Heart right ventricle (tissue), 16 donors: ENCODE data around the gene DLEC1. TPM values are rescaled to one million over a fixed set of nuclear protein-coding genes. Genes with fewer than 3 reads are reported as not detected.

Experiments used
- ATAC-seq, 8 donors: fragments of 200-7000 bp; cut with Tn5 transposase; one replicate each; pipeline ENCODE4 v1.9.1; 2020; ENCODE audit warnings: mild to moderate bottlenecking in 8 of 8, moderate library complexity in 8 of 8, moderate number of reproducible peaks in 1 of 8
- DNase-seq, 2 donors: peaks; one replicate each; pipeline ENCODE4 v3.0.0-alpha.2; 2020
- H3K27ac ChIP-seq, 10 donors: fragments of 200-600 bp; sonication (generic) in 2 of 10; one replicate each; pipeline versions ENCODE4 v1.5.0 to v1.8.0; 2020 to 2022; ENCODE audit warnings: mild to moderate bottlenecking in 3 of 10
- H3K27me3 ChIP-seq, 7 donors: fragments of 200-600 bp; one replicate each; pipeline ENCODE4 v1.8.0; 2021 to 2022; ENCODE audit warnings: mild to moderate bottlenecking in 2 of 7
- H3K36me3 ChIP-seq, 9 donors: fragments of 200-600 bp; sonication (generic) in 1 of 9; one replicate each; pipeline versions ENCODE4 v1.5.0 to v1.8.0; 2020 to 2022; ENCODE audit warnings: mild to moderate bottlenecking in 2 of 9
- H3K4me1 ChIP-seq, 9 donors: fragments of 200-600 bp; sonication (generic) in 1 of 9; one replicate each; pipeline versions ENCODE4 v1.5.0 to v1.8.0; 2020 to 2022; ENCODE audit warnings: mild to moderate bottlenecking in 4 of 9
- H3K4me3 ChIP-seq, 10 donors: fragments of 200-600 bp; sonication (generic) in 2 of 10; one replicate each; pipeline versions ENCODE4 v1.5.0 to v1.8.0; 2020 to 2022; ENCODE audit warnings: mild to moderate bottlenecking in 7 of 10, moderate library complexity in 2 of 10
- H3K9me3 ChIP-seq, 11 donors: fragments of 200-600 bp in 10 of 11; sonication (generic) in 2 of 11; one replicate each; pipeline versions ENCODE4 v1.5.0 to v1.8.0; 2013 to 2022; ENCODE audit warnings: mild to moderate bottlenecking in 2 of 11, control low read depth in 1 of 11, moderate library complexity in 1 of 11
- WGBS, 2 donors: extraction: QIAGEN DNeasy Blood & Tissue Kit; methylation state at CpG; one replicate each; pipeline ENCODE4 v1.1.7; 2013; ENCODE audit warnings: inconsistent platforms in 1 of 2; 5-methylcytosine and 5-hydroxymethylcytosine counted together
- intact Hi-C, 10 donors: fragments of 100-400 bp; cut with DNase I; formaldehyde crosslinking; loops; one replicate each; pipeline versions ENCODE4 v1.11.1 to v1.14.2; 2022
- polyA plus RNA-seq, 2 donors: library from polyadenylated mRNA; stranded (reverse); fragments of 200-250 nt; gene quantifications; one replicate each; pipeline ENCODE4 v1.2.3, GENCODE V29; 2013
- total RNA-seq, 10 donors: library from RNA; stranded (reverse); fragmentation: NEBNext Ultra II Directional in 3 of 10; extraction: Animal tissue kit (Norgen Biotek cat#: 25700) in 3 of 10; gene quantifications; one replicate each; pipeline versions ENCODE4 v1.2.1 to v1.2.4, GENCODE V29; 2021 to 2023
- TF ChIP-seq, protein P1 (sequence below), 9 donors: fragments of 200-600 bp; sonication (generic) in 2 of 9; IDR thresholded peaks; one replicate each; pipeline versions ENCODE4 v1.5.0 to v1.8.0; 2021 to 2022; ENCODE audit warnings: antibody characterized with exemption in 9 of 9, mild to moderate bottlenecking in 5 of 9, moderate library complexity in 1 of 9
- donor health status: Arrhythmogenic right ventricular cardiomyopathy.
- donor health status: ischemic (EF 13 %, LVEDD 7.1; RV severe dilation, severe dysfunction).
- donor health status: healthy with polysubstance abuse.
- donor health status: DM: no; HTN: yes; CAD: no.
- donor health status: DM: no; HTN: no; CAD: no.
- donor health status: ischemic (EF 25% LVEDD 6.9; RV normal size, moderate dysfunction).
- donor health status: ischemic (EF 25% LVEDD 5.7; RV mildly dilated, moderate dysfunction).
- donor health status: healthy.
- donor health status: DM: yes; HTN: yes; CAD: no.
- donor health status: Ischemic cardiomyopathy.
- donor health status: ischemic (EF 35%, LVEDD 5.7; RV mildly dilated, moderate dysfunction).
- donor health status: nonischemic (EF 11% LVEDD 7.7; RV severe dilation, severe dysfunction).
- donor health status: DM: yes; HTN: yes; CAD: no.
- donor health status: PGD.
- donor health status: ischemic (EF 29% LVEDD 5.4; RV normal size, mild dysfunction).
- donor health status: nonischemic (EF 23%, LVEDD 6.1; RV moderate dilation, normal function).

Gene DLEC1
- total and polyA plus RNA-seq, 12 donors, result 0.09 to 0.66 (median 0.30) TPM; not detected in 4

DNA sequence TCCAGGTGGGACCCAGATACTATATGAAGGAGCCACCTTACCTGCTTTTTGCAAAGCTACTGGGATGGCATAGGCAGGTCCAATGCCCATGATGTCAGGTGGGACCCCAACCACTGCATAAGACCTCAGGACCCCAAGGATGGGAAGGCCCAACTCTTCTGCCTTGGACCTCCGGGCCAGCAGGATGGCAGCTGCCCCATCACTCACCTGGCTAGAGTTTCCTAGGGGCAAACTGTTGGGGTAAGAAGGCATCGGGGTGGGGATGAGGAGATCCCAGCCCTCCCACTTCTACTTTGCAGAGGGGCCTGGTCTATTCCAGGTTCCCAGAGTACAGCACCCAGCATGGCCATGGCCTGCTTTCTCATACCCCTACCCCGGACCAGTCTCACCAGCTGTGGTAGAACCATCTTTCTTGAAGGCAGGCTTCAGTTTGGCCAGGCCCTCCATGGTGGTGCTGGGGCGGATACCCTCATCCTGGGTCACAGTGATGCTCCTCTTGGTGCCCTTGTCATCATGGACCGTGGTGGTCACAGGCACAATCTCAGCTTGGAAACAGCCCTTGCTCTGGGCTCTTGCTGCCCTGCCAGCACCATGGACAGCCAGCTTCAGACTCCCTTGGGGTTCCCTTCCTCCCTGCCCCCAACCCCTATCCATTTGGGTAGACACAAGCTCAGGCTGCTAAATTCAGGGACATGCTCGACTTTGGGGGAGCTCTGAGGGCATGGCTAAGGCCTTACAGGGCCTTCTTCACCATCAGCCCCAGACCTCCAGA lies 87.3 kb downstream of the DLEC1 start:
- H3K27me3 ChIP-seq, result no peaks in the 10 kb centered on the region
- no peak for DNase-seq
- no peak overlapping the region for H3K4me3 ChIP-seq
- H3K4me1 ChIP-seq, result peaks cover 0 to 41% (median 19%) of the 10 kb centered on the region in 9 donors
- intact Hi-C loops, result loop anchor here in 1 of 10 donors (10.0 kb wide), 1 partner anchor 348 kb away; no protein-coding TSS in a partner anchor
- TF ChIP-seq, protein P1, sequence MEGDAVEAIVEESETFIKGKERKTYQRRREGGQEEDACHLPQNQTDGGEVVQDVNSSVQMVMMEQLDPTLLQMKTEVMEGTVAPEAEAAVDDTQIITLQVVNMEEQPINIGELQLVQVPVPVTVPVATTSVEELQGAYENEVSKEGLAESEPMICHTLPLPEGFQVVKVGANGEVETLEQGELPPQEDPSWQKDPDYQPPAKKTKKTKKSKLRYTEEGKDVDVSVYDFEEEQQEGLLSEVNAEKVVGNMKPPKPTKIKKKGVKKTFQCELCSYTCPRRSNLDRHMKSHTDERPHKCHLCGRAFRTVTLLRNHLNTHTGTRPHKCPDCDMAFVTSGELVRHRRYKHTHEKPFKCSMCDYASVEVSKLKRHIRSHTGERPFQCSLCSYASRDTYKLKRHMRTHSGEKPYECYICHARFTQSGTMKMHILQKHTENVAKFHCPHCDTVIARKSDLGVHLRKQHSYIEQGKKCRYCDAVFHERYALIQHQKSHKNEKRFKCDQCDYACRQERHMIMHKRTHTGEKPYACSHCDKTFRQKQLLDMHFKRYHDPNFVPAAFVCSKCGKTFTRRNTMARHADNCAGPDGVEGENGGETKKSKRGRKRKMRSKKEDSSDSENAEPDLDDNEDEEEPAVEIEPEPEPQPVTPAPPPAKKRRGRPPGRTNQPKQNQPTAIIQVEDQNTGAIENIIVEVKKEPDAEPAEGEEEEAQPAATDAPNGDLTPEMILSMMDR (IDR thresholded peaks at IDR 0.05), result no peak
- no peak overlapping the region for H3K27ac ChIP-seq
- no peak for ATAC-seq
- WGBS, 2 donors, result 94 to 98% methylated on average over 6 of the region's 6 CpGs
- H3K36me3 ChIP-seq, result peaks cover 0 to 100% (median 75%) of the 10 kb centered on the region in 9 donors
- H3K9me3 ChIP-seq, result no peaks in the 10 kb centered on the region

DNA sequence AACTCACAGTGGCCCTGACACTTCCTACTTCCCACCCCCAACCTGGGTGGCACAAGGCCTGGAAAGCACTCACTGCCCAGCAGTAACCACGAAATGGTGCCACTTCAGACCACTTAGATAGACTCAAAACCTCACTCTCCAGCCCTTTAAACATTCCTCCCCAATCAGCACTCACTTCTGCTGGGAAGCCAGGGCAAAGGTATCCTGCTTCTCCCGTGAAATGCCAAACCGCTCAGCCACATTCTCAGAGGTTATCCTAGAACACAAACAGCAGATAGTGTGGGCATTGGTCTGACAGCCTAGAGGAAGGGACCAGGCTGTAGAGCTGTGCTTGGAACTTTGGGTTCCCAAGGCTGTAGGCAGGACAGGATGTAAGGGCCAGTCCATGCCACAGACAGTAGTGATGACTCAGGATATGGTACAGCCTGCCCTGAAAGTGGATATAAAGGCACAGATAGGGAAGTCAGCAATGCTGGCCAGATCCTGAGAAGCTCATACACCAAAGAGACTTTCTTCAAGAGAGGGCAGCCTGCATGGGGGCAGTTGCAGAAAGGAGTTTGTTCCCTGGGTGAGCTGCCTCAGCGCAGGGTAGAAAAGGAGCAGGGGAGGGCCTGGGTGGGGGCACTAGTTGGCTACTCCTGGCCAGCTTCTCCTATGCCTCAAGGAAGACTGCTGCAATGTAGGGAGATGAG lies 88.7 kb downstream of the DLEC1 start:
- Histone ChIP-seq H3K4me1 (peaks cover 0 to 46% (median 23%) of the 10 kb centered on the region in 9 donors), H3K27ac (peak overlapping the region in 8 of 10 donors; percentile 3 to 62 (median 40)), H3K36me3 (peaks cover 0 to 100% (median 73%) of the 10 kb centered on the region in 9 donors), H3K4me3 (no peak overlapping the region), H3K27me3 (no peaks in the 10 kb centered on the region), H3K9me3 (no peaks in the 10 kb centered on the region)
- ATAC-seq, result peak in 6 of 8 donors; percentile 13 to 52 (median 32)
- DNase-seq, result no peak
- TF ChIP-seq, protein P1 (IDR thresholded peaks at IDR 0.05), result no peak
- intact Hi-C loops, result loop anchor here in 1 of 10 donors (10.0 kb wide), 1 partner anchor 347 kb away; no protein-coding TSS in a partner anchor
- WGBS, 2 donors, result 72 to 75% methylated on average over 4 of the region's 4 CpGs

DNA sequence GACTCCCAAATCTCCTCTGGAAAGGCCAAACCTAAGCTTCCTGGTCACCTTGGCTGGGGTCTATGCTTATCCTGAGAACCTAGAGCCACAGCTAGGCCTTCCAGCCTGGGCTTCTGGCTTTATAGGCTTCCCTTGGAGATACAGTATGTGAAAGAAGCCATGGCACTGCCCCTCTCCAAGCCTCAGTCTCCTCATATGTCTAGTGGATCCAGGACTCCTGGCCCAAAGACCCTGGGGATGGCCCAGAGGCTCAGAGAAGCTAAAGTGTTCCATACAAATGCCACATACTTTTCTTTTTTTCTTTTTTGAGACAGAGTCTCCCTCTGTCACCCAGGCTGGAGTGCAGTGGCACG lies 89.3 kb downstream of the DLEC1 start:
- DNase-seq (no peak), ATAC-seq (no peak)
- Histone ChIP-seq H3K27ac (peak overlapping the region in 8 of 10 donors; percentile 3 to 62 (median 40)), H3K4me3 (no peak overlapping the region), H3K27me3 (no peaks in the 10 kb centered on the region), H3K4me1 (peaks cover 0 to 46% (median 23%) of the 10 kb centered on the region in 9 donors), H3K36me3 (peaks cover 0 to 100% (median 73%) of the 10 kb centered on the region in 9 donors), H3K9me3 (no peaks in the 10 kb centered on the region)
- TF ChIP-seq, protein P1 (IDR thresholded peaks at IDR 0.05), result no peak
- intact Hi-C loops, result loop anchor here in 1 of 10 donors (10.0 kb wide), 1 partner anchor 347 kb away; no protein-coding TSS in a partner anchor
- 94 to 96% methylated on average over 1 of the region's 1 CpG for WGBS, 2 donors

DNA sequence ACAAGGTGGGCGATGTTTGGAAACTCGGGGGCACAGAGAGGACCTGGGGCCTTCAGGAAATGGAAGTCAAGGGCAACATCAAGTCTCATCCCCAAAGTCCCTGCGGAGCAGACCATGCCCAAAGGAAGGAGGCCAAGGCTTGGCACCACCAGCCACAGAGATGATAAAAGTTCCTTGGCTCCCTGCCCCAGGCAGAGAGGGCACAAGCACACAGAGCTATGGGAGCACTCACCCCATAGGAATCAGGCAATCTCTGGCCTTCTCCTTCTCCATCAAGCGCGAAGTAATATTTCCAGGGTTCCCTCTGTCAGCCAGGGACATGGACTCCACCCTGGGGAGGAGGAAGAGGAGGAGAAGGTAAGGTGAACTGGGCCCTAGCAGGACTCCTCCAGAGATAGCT lies 90.0 kb downstream of the DLEC1 start:
- WGBS, 2 donors, result 78 to 84% methylated on average over 5 of the region's 5 CpGs
- Histone ChIP-seq H3K9me3 (no peaks in the 10 kb centered on the region), H3K4me3 (no peak overlapping the region), H3K27ac (peak overlapping the region in 7 of 10 donors; percentile 3 to 63 (median 46)), H3K36me3 (peaks cover 0 to 100% (median 77%) of the 10 kb centered on the region in 9 donors), H3K27me3 (no peaks in the 10 kb centered on the region), H3K4me1 (peaks cover 0 to 53% (median 25%) of the 10 kb centered on the region in 9 donors)
- ATAC-seq (peak in 7 of 8 donors; percentile 9 to 65 (median 57)), DNase-seq (peak in 1 of 2 donors; percentile 30)
- TF ChIP-seq, protein P1 (IDR thresholded peaks at IDR 0.05), result no peak
- intact Hi-C loops, result loop anchor here in 1 of 10 donors (10.0 kb wide), 1 partner anchor 346 kb away; no protein-coding TSS in a partner anchor
